GM12801 (cell line): ENCODE results near the gene LTV1.

Experiments used
- CTCF ChIP-seq: IDR thresholded peaks from one replicate; pipeline ENCODE4 v1.5.1; 2011; ENCODE audit warnings: control low read depth; ENCODE audit not compliant: insufficient read length; ENCODE audit errors: extremely low read depth

LTV1 gene

DNA sequence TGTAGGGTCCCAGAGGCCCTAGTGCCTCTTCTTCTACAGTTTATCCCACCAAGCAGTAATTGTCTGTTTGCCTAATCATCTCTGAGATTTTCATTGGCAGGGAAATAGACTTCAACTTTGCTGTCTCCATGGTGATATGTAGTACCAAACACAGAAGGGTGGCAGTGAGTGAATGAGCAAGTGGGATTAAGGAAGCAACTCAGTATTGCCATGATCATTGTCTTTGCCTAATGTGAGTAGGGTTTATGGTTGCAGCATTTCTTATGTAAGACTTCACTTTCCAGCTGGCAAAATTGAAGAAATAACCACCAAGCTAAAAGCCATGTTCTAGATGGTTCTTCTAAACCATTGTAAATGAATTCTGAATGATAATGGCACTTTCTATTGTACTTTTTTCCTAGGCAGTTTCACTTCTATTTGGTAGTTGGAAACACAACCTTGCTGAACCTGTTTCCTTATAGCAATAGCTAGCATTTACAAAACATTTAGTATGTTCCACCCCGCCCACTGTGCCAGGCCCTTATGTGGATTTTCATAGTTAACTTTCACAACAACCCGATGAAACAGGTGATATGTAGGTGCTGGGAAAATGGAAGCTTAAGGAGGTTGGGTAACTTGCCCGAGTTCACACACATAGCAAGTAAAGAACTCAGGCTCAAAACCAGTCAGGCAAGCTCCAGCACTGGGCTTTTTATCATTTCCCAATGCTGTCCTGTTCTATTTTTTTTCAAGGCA, 53.2 kb downstream of the LTV1 start:
- no peak for TF ChIP-seq CTCF

GRCh38 chr6:143900358-143900757, 57.2 kb downstream of the LTV1 start:
- no peak for TF ChIP-seq CTCF

DNA sequence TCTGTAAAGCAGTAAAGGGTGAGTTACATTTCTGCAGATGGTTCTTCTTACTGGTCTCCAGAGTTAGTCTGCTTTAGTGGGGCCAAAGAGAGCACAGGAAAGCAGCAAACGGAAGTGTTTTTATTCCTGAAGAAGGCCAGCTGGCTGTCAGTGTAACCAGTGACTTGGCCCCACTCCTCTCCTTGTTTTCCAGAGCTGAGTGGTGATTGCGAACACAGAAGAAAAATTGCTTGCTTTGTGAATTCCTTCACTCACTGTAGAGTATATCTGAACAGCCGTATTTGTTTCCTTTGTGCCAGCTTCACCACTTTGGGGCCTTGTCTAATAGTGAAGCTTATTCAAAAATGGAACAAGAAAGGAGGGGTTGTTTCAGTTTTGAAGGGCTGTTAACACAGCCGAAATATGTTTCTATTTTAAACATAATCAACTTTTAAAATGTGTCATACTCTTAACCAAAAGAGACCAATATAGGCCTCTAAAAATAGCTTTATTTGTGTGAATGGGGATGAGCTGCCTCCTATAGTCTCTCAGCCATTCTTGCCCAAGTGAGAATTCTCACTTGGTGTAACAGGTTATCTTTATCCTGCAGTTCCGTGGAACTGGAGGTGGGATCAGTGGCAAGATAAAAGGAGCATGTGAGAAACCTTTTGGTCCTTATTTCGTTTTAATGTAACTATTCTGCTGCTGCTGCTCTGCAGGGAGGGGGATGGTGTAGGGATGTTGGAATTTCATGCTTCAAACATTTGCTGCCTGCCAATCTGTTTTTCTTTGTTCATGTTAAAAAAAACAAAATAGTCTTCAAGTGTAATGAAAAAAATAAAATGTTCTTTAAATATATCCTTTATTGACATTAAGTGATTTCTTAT, 59.0 kb downstream of the LTV1 start:
- TF ChIP-seq CTCF = no peak

GRCh38 chr6:143902827-143903226, 59.7 kb downstream of the LTV1 start:
- no peak for TF ChIP-seq CTCF

DNA sequence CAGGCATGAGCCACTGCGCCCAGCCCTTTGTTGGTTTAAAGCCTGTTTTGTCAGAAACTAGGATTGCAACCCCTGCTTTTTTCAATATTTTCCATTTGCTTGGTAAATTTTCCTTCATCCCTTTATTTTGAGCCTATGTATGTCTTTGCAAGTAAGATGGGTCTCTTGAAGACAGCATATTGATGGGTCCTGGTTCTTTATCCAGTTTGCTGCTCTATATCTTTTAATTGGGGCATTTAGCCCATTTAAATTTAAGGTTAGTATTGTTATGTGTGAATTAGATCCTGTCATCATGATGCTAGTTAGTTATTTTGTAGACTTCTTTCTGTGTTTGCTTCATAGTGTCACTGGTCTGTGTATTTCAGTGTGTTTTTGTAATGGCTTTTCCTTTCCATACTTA, 67.9 kb downstream of the LTV1 start:
- TF ChIP-seq CTCF = no peak

GRCh38 chr6:143912671-143913070, 69.5 kb downstream of the LTV1 start:
- TF ChIP-seq CTCF = no peak
